Measurements from ENCODE around the gene FRMD4B. TPM values are rescaled to one million over a fixed set of nuclear protein-coding genes. Genes with fewer than 3 reads are reported as not detected.

The FRMD4B gene
- total and polyA plus RNA-seq, 2 donors (not counting 1 experiment from before 2014, with no cell fraction given), result 0.86 to 1.2 TPM

DNA sequence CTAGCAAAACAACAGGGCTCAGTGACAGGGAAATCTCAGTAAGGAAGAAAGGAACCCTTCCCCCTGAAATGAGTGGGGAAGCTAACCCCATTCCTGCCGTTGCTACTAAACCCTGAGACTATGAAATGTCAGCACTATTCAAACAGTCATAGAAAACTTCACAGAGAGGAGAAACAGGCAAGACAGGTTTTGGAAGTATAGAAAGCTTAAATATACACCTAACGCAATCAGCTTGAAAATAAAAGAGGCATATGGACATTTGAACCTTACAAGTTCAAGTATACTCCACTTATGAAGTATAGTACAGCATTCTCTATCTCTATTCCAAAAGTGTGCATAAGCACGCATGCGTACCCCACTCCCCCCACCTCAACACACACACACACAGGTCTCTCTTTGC is 17.6 kb upstream of the FRMD4B start:
- no peak for TF ChIP-seq EZH2 (IDR thresholded peaks at IDR 0.05; ENCODE audit: low read length, missing control alignments)
- TF ChIP-seq, protein P1, sequence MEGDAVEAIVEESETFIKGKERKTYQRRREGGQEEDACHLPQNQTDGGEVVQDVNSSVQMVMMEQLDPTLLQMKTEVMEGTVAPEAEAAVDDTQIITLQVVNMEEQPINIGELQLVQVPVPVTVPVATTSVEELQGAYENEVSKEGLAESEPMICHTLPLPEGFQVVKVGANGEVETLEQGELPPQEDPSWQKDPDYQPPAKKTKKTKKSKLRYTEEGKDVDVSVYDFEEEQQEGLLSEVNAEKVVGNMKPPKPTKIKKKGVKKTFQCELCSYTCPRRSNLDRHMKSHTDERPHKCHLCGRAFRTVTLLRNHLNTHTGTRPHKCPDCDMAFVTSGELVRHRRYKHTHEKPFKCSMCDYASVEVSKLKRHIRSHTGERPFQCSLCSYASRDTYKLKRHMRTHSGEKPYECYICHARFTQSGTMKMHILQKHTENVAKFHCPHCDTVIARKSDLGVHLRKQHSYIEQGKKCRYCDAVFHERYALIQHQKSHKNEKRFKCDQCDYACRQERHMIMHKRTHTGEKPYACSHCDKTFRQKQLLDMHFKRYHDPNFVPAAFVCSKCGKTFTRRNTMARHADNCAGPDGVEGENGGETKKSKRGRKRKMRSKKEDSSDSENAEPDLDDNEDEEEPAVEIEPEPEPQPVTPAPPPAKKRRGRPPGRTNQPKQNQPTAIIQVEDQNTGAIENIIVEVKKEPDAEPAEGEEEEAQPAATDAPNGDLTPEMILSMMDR (conservative IDR thresholded peaks at IDR 0.05 in 1 of 2, IDR thresholded peaks at IDR 0.05 in 1 of 2; ENCODE audit: low read depth in 1 of 2, low read length in 2 of 2), result no peak
- no peak overlapping the region for H2AFZ ChIP-seq (ENCODE audit: low read length)

DNA sequence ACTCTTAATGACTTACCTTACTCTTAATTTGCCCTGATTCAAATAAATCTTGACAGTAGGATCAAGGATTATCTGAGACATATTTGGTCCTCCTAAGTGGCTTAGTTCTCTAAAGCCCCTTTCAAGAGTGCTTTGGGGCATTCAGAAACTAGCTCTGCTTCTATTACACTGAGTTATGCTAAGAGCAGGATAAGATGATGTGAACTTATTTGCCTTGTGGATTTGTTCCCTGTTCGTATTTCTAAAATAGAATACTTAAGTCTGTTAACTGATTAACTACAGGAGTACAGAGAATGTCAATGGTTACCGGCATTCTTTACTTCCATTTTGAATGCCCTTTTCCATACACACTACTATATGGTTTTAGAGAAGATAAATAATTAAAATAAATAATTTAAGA is 14.8 kb upstream of the FRMD4B start:
- H3K36me3 ChIP-seq (ENCODE audit: control insufficient read depth, insufficient read depth, low read length), result no peaks in the 10 kb centered on the region
- no peaks in the 10 kb centered on the region for H4K20me1 ChIP-seq (ENCODE audit: control insufficient read depth, extremely low read depth, insufficient read depth, low read length)
- no peaks in the 10 kb centered on the region for H3K4me1 ChIP-seq (ENCODE audit: control insufficient read depth, extremely low read depth, insufficient read depth, low read length)
- H2AFZ ChIP-seq (ENCODE audit: low read length), result no peak overlapping the region
- no peaks in the 10 kb centered on the region for H3K9me3 ChIP-seq (ENCODE audit: control insufficient read depth, insufficient read depth, low read depth, low read length)
- H3K9ac ChIP-seq (ENCODE audit: insufficient read depth, low read length), result no peak overlapping the region
- no peaks in the 10 kb centered on the region for H3K27me3 ChIP-seq (ENCODE audit: control insufficient read depth, insufficient read depth, low read length)
- no peaks in the 10 kb centered on the region for H3K79me2 ChIP-seq (ENCODE audit: control insufficient read depth, insufficient read depth, low read length)
- DNase-seq (ENCODE audit: low read depth in 2 of 2), result no peak
- H3K4me2 ChIP-seq (ENCODE audit: extremely low read depth, insufficient read depth, low read length), result no peak overlapping the region
- H3K4me3 ChIP-seq (replicated peaks in 1 of 4; ENCODE audit: control extremely low read depth in 1 of 4, insufficient read depth in 1 of 4, low read depth in 3 of 4, low read length in 4 of 4), result no peak overlapping the region
- no peak overlapping the region for H3K27ac ChIP-seq (ENCODE audit: insufficient read depth, low read length)
- TF ChIP-seq EZH2 (IDR thresholded peaks at IDR 0.05; ENCODE audit: low read length, missing control alignments), result no peak
- TF ChIP-seq, protein P1 (conservative IDR thresholded peaks at IDR 0.05 in 1 of 2, IDR thresholded peaks at IDR 0.05 in 1 of 2; ENCODE audit: low read depth in 1 of 2, low read length in 2 of 2), result no peak

More for the DNA sequence above, 17.6 kb upstream of the FRMD4B start:
- Histone ChIP-seq H3K4me2 (ENCODE audit: extremely low read depth, insufficient read depth, low read length) (no peak overlapping the region), H3K4me3 (replicated peaks in 1 of 4; ENCODE audit: control extremely low read depth in 1 of 4, insufficient read depth in 1 of 4, low read depth in 3 of 4, low read length in 4 of 4) (no peak overlapping the region), H3K27ac (ENCODE audit: insufficient read depth, low read length) (no peak overlapping the region), H4K20me1 (ENCODE audit: control insufficient read depth, extremely low read depth, insufficient read depth, low read length) (no peaks in the 10 kb centered on the region), H3K27me3 (ENCODE audit: control insufficient read depth, insufficient read depth, low read length) (no peaks in the 10 kb centered on the region), H3K36me3 (ENCODE audit: control insufficient read depth, insufficient read depth, low read length) (no peaks in the 10 kb centered on the region), H3K9ac (ENCODE audit: insufficient read depth, low read length) (no peak overlapping the region), H3K79me2 (ENCODE audit: control insufficient read depth, insufficient read depth, low read length) (no peaks in the 10 kb centered on the region), H3K9me3 (ENCODE audit: control insufficient read depth, insufficient read depth, low read depth, low read length) (no peaks in the 10 kb centered on the region), H3K4me1 (ENCODE audit: control insufficient read depth, extremely low read depth, insufficient read depth, low read length) (no peaks in the 10 kb centered on the region)
- no peak for DNase-seq (ENCODE audit: low read depth in 2 of 2)

DNA sequence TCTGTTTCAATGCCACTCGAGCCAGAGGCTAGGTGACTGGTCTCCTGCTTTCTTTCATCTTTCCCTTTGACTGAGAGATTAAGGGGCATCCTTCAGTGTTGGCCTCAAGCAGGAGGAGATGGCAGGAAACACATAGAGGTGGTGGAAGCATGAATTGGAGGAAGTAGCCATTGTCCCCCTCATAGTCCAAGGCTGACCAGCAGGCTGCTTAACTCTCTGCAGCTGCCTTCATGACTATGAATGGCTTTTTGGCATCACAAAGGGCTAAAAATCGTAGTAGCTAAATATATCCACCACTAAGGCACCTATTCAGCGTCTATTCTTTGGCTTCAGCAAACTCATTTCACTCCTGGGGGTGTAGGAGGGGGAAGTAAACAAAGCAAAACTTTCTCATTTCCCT is 7.0 kb upstream of the FRMD4B start:
- H4K20me1 ChIP-seq (ENCODE audit: control insufficient read depth, extremely low read depth, insufficient read depth, low read length), result no peaks in the 10 kb centered on the region
- H3K79me2 ChIP-seq (ENCODE audit: control insufficient read depth, insufficient read depth, low read length), result no peaks in the 10 kb centered on the region
- no peak overlapping the region for H2AFZ ChIP-seq (ENCODE audit: low read length)
- H3K9ac ChIP-seq (ENCODE audit: insufficient read depth, low read length), result no peak overlapping the region
- H3K27me3 ChIP-seq (ENCODE audit: control insufficient read depth, insufficient read depth, low read length), result no peaks in the 10 kb centered on the region
- H3K36me3 ChIP-seq (ENCODE audit: control insufficient read depth, insufficient read depth, low read length), result no peaks in the 10 kb centered on the region
- H3K4me2 ChIP-seq (ENCODE audit: extremely low read depth, insufficient read depth, low read length), result no peak overlapping the region
- no peak for DNase-seq (ENCODE audit: low read depth in 2 of 2)
- H3K4me1 ChIP-seq (ENCODE audit: control insufficient read depth, extremely low read depth, insufficient read depth, low read length), result no peaks in the 10 kb centered on the region
- TF ChIP-seq, protein P1 (conservative IDR thresholded peaks at IDR 0.05 in 1 of 2, IDR thresholded peaks at IDR 0.05 in 1 of 2; ENCODE audit: low read depth in 1 of 2, low read length in 2 of 2), result no peak
- TF ChIP-seq EZH2 (IDR thresholded peaks at IDR 0.05; ENCODE audit: low read length, missing control alignments), result no peak
- no peak overlapping the region for H3K27ac ChIP-seq (ENCODE audit: insufficient read depth, low read length)
- H3K4me3 ChIP-seq (replicated peaks in 1 of 4; ENCODE audit: control extremely low read depth in 1 of 4, insufficient read depth in 1 of 4, low read depth in 3 of 4, low read length in 4 of 4), result no peak overlapping the region
- no peaks in the 10 kb centered on the region for H3K9me3 ChIP-seq (ENCODE audit: control insufficient read depth, insufficient read depth, low read depth, low read length)
